HG03039 (cell line): ENCODE data around the gene SCNM1.

Source experiments
- ATAC-seq: cut with Tn5 transposase; IDR thresholded peaks from one replicate; pipeline ENCODE4 v1.9.1; 2021; ENCODE audit warnings: mild to moderate bottlenecking, moderate library complexity; ENCODE audit not compliant: unreplicated experiment

The SCNM1 gene

DNA sequence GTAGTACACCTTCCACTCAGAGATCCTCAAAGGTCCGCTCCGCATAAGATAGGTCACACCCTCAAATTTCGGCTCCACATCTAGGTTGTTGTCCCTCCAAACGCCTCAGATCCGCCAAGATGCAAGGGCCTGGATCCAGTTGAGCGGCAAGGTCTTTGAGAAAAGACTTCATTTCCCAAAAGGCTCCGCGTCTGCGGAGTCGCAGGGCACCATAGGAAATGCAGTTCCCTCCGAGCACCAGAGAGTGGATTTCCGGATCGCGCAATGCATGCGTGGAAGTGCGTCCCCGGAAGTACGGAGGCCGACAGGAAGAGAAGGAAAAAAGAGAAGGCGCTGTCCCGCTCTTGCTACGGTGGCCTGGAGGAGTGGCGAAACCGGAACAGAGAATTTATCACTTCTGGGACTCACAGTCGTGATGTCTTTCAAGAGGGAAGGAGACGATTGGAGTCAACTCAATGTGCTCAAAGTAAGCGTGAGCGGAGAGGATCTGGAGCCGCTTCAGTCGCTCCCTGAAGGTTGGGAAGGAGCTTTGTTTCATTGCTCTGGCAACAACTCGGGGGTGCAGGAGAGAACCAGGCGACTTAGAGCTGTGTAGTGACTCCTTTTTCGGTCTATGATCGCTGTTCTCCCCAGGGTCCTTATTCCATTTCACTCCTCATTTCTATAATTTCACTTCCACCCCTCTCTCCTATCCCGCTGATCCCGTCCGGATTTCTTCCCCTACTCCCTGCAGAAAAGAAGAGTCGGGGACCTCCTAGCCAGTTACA, at the start of gene SCNM1, which contains the start of gene LYSMD1:
Gene SCNM1 (plus strand): TSS at position 407 of the 767 bp plus-strand sequence. CDS start 9 bp downstream, at position 416.
Gene LYSMD1 (minus strand): TSS at position 165 of the 767 bp plus-strand sequence. CDS start 644 bp downstream, outside the sequence.
- ATAC-seq: peak; percentile 85

- ATAC-seq: no peak
Observed at GRCh38 chr1:151124763-151125403, 41.1 kb upstream of the SCNM1 start.

DNA sequence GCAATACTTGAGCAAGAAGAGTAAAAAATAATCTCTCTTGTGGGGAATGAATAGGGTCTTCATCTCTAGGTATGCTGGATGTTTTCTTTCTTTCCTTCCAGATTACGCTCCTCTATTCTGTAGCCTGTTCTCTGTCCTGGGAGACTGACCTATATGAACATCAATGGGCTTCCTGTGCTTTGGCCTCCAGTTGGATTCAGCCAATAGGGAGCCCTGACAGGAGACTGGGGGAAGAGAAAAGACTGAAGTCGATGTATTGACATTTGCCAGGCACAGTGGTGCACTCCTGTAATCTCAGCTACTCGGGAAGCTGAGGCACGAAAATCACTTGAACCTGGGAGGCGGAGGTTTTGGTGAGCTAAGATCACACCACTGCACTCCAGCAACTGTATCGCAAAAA, 37.1 kb upstream of the SCNM1 start:
- no peak for ATAC-seq

- peak; percentile 64 for ATAC-seq
Observed at GRCh38 chr1:151130987-151131586, 34.9 kb upstream of the SCNM1 start.

DNA sequence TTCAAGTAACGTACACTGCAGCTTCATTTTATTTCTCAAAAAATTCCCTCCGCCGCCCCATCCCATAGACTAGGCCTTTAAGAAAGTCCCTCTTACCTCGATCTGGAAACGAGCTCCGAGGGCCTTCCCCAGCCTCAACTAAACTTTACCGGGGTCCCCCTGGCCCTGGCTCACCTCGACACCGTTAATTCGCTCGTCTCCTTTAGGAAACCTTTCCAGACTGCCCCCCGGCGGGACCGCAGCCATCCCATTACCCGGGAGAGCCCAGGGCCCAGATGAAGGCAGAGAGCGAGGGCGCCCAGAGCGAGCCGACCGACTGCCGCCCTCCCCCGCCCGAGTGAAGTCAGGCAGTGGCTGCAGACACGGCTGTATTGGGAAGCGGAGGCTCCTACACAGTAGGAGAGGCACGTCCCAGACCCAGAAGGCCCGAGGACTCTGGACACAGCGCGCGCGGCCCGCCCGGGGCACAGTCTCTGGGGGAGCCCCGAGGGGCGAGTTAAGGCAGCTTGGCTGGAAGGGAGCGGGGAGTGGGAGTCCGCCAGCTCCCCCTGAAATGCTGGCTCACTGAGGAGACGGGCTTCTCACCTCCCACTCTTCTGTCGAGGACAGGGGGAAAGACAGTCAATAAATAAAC, 34.1 kb upstream of the SCNM1 start:
- ATAC-seq: no peak

DNA sequence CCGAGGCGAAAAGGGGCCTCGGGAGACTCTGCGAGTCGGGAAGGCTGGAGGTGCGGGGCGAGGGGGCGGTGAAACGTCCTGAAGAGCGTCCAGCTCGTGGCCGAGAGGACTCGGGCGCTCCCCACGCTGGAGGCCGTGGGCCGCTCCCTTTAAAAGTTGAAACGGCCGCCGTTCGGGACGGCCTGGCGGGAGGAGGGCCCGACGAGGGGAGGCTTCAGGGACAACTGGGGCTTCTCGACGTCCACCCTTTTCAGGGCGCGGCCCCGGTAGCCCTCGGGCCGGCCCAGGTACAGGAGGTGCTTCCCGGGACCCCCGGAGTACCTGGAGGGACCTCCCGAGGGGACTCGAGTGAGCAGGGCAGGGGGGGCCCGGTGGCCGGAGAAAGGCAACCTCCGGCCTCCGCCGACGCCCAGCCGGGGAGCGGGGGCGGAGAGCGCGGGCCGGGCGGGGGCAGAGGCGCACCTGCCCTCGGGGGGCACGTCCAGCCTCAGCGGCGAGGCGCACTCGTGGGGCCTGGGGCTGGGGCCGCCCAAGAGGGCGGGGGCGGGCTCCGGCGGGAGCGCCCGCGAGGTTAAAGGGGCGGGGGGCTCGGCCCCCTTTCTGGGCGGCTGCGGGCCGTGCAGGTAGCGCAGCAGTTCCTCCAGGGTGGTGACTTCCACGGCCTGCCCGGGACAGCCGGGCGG, 33.5 kb upstream of the SCNM1 start:
- no peak for ATAC-seq

- ATAC-seq: no peak
Observed at GRCh38 chr1:151133018-151133806, 32.7 kb upstream of the SCNM1 start.

GRCh38 chr1:151134396-151134795, 31.5 kb upstream of the SCNM1 start:
- ATAC-seq: no peak

GRCh38 chr1:151134991-151135390, 31.0 kb upstream of the SCNM1 start:
- ATAC-seq: no peak

DNA sequence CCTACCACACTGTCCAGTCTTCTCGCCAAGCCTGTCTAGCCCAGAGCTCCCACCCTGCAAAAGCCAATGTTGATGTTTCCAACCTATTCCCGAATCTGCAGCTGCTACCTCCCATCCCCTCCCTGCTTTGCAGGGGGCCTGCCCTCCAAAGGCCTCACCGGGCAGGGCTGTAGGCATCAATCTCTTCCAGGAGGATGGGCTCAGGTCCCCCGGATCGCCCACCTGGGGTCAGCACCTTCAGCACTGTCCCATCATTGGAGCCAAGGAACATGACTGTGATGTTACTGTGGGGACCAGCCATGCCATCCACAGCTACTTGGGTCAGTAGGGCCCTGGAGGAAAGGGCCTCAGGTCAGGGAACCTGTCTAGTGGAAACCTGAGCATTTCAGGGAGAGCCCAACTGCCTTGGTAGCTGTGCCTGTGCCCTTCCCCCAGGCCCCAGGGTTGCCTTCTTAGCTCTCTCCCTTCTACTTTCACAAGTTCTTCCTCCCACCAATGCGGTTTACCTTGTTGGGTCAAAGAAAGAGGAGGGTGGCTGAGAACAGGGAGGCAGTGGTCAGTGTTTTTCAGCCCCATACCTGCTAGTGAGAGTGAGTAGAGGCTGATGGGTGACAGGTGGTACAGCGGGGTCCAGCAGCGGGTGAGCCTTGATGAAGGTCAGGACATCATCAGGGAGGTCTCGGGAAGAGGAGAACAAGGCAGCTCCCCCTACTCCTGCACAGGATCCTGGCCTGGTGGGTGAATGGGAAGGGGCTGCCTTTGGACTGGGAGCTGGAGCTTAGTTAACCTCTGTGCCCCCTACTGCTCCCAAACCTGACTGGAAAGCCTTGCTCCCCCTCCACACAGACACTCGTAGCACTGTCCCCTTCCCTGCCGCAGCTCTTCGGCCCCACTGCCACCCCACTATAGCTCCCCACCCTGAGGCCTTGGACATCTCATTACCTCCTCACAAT, 30.2 kb upstream of the SCNM1 start:
- no peak for ATAC-seq

DNA sequence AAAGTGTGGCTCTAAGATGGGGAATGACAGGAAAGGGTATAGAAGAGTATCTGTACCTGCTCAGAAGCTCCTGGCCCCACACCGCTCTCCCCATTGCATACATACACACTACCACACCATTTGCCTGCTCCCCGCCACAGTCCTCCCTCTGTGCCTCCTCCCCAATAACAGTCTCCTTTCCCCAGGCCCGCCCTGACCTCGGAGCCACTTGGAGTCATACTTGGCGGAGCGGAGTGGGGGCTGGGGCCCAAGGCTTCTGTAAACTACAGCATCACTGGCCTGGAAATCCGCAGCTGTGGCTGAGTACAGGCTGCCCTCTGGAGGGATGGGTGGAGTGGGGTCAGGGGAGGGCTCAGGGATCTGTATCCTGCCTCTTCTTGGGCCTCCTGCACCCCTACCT, 28.2 kb upstream of the SCNM1 start:
- no peak for ATAC-seq

DNA sequence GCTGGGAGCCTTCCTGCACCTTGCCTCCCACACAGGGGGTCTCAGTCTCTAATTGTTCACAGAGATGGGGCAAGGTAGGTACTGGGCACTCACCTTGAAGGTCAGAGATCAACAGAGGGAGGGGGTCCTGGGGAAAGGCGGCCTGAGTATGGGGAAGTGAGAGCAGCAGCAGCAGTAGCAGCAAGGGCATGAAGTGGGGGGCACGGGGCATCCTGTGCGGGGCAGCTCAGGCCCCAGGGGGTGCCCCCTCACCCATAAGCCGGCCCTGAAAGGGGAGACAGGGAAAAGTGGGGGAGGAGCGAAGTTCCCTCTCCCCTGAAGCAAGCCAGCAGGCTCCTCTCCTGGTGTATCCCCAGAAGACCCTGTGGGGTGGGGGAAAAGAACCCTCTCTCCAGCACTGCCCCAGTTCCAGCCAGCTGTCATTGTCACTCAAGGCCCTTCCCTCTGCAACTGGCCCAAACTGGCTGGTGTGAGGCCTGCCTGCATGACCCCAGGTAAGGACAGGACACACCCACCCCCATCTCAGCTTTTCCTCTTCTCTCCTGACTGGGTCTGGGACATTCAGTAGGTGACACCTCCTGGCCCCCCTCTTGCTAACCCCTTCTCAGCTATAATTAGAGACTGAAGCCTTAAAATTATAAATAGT, 23.4 kb upstream of the SCNM1 start:
- no peak for ATAC-seq

GRCh38 chr1:151143057-151143435, 22.9 kb upstream of the SCNM1 start:
- no peak for ATAC-seq

- no peak for ATAC-seq
Observed at GRCh38 chr1:151143986-151144385, 22.0 kb upstream of the SCNM1 start.

DNA sequence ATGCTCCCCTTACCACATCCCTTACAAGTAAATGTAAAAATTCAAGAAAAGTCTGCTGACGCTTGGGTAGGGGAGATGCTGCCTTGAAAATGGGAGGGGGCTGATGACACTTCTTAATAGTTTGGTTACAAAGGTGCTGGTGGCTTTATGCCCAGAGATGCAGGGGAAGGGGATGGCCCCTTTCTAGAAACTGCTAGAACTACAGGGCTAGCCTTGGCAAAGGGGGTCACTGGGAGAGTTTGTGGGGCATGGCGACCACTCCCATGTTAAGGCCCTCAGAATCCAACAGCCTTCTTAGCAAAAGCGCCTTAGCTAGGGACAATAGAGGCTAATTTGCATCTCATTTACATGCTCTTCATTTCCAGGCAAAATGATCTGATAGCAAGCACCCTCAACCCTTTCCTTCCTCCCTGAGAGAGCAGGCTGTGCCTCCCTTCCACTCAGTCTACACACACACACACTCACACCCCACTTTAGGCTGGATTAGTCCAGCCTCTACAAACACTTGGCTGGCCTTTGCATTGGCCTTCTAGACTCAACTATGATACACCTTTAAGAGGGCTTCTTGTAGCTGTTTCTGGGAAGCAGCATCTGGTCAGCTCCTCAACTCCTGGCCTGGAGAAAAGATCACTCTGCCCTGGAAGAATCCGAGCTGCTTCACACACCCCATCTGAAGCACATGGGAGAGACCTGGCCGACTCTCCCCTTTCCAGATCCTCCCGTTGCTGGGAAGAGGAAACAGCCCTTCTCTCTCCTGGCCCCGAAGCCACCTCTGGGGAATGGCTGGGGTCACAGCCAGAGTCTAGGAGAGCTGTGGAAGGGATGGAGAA, 21.3 kb upstream of the SCNM1 start:
- ATAC-seq: no peak

DNA sequence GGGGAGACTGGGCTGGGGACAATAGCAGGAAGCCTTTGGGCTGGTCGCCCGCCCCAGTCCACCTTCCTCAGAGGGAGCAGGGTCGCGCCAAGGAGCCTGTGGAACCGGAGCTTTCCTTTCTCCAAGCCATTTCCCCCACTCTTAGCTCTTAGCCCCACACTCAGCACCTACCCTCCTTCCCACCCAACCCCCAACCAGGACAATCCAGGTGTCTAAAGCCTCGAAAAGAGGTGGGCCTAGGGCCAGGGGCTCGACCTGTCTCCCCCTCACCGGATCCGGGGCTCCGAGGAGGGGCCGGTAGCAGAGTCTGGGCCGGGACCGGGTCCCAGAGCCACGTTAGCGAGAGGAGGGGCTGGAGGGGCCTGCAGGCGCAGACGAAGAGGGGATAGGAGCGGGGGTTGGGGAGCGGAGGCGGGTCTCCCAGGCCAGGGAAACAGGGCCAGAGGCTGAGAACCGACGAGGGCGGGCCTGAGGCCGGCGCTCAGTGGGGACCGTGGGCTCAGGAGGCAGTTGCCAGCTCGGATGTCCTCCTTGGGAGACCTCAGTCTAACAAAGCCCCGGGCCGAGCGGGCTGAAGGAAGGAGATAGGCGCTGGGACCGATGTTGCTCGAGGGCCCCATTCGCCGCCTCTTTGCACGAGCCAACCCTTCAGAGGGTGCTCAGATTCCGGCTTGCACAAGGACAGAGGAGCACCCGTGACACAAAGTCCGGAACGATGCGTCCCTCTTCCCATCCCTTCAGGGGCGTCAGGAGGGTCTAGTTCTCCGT, 20.5 kb upstream of the SCNM1 start:
- no peak for ATAC-seq

DNA sequence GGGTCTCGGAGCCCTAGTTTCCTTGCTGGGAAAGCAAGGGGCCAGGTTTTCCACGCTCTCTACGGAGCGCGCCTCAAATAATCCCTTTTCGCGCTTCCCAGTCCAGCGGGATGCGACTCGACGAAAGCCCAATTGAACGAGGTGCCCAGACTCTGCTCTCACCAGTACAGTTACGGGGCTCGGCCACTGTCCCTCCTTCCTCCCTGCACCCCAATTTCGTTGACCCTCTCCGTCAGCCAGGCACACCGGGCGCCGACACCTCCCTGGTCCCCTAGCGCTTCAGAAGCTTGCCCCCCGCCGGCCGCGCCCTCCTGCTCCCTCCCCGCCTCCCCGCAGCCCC, 19.9 kb upstream of the SCNM1 start:
- ATAC-seq: no peak
